ENCODE results near the gene ZNF423.
A peak's percentile ranks its signal among the peaks of the same experiment; 100 is the strongest.

The ZNF423 gene

DNA sequence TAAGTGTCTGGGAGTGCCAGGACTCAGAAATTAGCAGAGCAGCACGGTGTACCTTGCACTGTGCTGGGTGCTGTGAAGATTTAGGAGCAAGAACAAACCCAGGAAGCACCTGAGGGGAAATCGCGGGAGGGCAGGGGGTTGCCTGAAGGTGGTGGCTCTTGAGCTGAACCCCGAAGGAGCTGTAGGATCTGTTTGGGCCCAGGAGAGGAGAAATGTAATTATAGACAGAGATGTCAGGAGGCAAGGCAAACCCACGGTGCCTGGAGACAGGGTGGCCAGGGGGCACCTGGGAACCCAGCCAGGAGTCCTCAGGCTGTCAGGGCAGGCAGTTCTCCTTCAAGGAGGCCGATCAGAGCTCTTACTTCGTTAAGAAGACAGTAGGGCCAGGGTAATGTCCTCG lies 373.2 kb downstream of the ZNF423 start:
- DNase-seq = no peak

DNA sequence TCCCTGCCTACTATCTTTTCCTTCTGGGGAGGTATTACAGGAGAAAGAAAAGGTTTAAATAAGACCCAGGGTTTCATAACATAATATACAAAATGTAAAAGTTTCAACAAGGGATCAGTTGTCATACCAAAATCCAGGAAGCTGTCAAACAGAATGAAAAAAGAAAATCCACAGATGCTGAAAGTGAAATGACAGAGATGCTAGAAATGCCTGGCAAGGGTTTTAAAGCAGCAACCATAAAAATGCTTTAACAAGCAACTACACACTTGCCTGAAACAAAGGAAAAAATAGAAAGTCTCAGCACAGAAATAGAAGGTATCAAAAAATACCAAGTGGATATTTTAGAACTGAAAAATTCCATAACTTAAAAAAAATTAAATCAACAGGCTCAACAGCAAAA lies 377.3 kb downstream of the ZNF423 start:
- DNase-seq = no peak

DNA sequence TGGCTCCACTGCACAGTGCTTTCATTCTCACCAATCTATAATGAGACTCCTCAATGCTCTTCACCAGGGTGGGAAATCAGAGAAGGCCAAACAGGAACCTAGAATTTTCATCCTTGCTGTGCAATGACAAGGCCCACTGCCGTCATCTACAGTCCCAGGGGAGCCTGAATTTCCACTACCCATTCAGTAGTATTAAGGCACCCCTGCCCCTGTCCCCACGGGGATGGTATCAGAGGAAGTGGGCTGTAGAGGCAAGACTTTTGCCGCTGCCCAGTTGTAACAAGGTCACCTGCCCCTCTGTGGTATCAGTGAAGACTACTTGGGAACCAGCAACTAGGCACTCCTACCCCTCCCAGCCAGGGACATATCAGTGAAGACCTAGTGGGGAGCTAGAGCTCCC lies 377.8 kb downstream of the ZNF423 start:
- DNase-seq = no peak

DNA sequence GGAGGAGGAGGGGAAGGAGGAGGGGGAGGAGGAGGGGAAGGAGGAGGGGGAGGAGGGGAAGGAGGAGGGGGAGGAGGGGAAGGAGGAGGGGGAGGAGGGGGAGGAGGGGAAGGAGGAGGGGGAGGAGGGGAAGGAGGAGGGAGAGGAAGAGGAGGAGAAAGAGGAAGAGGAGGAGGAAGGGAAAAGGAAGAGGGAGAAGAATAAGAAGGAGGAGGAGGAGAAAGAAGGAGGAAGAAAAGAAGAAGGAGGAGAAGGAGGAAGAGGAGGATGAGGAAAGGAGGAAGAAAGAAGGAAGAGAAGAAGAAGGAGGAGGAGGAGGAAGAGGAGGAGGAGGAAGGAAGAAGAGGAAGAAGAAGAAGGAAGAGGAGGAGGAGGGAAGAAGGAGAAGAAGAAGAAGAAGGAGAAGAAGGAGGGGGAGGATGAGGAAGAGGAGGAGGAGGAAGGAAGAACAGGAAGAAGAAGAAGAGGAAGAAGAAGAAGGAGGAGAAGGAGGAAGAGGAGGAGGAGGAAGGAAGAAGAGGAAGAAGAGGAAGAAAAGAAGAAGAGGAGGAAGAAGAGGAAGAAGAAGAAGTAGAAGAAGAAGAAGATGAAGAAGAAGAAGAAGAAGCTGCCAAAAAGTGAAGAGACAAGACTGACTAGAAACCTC lies 378.5 kb downstream of the ZNF423 start:
- no peak for DNase-seq

DNA sequence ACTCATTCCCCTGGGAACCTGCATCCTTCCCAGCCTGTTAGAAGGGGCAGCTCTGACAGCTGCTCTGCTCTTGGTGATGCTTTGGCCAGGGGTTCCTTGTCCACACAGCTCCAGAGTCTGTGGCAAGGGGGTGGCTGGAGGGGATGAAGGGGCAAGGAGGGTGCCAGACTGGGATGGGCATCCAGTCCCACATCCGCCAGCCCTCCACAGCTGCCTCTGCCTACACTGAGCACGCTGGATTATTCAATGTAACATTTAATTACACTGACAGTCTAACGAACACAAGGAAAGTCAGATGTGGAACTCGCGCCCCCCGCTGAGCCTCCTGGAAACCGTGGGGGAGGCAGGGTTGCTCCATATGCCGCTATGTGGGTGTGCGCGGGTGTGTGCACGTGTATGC lies 381.2 kb downstream of the ZNF423 start:
- no peak for DNase-seq

DNA sequence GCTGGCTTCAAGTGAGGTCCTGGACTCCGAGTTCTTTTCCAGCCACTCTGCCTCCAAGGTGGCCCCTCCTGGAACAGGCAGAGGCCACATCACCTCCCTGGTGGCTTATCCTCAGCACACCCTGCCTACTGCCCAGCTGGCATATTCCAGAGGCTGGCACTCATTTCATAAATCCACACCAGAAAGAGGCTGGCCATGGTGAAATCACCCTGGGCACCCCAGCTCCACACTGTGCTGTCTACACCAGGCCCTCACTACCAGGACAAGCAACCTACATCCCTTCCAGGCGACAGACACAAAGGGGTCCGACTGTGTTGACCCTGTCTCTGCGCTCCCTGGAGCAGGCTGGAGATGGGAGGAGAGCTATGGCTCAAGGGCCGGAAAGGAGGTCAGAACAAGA lies 382.1 kb downstream of the ZNF423 start:
- no peak for DNase-seq

DNA sequence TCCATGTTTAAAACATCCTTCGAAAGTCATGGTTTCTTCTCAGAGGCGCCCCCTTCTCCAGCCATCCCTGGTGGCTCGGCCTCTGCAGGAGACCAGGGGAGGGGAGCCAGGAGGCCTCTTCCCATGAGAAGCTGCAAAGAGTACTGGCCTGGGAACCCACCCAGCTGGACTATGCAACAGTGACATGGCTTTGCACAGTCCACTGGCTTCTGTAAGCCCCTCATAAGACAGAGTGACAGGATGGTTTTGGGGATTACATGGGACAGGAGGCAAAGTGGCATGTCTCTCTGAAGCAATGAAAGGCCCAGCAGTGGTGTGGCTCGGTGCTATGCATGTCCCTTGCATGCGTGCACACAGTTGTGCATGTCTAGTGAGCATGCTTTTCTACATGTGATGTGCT lies 382.8 kb downstream of the ZNF423 start:
- DNase-seq = no peak

DNA sequence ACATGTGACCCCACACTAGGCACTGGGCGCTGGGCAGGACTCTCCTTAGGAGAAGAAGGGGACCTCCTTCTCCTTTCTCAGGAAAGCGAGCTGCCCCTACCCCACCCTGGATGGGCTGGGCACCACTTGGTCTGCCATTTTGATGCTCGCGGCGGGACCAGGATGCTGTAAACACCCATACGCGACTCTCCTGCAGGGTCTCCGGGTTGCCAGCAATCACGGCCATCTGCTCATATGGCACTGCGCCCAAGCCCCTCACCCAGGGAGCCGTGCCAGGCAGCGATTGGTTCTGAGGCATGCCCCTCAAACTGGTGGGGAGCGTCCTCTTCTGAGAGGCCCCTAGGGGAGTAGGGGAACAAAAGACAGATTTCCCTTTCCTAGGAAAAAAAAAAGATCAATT lies 383.3 kb downstream of the ZNF423 start:
- DNase-seq = no peak

DNA sequence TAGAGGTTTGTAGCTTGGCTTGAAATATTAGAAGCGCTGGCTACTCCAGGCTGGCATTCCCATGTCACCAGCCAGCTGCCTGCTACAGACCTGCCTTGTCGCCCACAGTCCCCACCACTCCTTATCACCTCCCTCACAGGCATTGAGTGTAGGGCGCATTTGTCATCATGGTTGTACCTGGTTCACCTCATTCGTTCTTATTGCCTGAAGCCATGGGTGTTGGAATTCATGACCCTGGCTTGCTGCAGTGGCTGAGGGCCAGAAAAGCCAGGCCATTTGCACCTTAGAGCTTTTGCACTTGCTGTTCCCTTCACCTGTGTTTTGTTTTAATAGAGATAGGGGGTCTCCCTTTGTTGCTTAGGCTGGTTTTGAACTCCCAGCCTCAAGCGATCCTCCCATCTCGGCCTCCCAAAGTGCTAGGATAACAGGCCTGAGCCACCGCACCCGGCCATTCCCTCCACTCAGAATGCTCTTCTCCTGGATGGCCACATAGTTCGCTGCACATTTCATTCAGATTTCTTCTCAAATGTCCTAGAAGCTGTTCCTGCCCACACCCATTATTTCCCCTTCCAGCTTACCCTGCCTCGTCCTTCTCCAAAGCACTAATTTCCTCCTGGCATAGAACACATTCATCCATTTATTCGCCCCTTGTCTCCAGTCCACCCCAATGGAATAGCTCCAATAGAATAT lies 384.7 kb downstream of the ZNF423 start:
- DNase-seq = no peak

DNA sequence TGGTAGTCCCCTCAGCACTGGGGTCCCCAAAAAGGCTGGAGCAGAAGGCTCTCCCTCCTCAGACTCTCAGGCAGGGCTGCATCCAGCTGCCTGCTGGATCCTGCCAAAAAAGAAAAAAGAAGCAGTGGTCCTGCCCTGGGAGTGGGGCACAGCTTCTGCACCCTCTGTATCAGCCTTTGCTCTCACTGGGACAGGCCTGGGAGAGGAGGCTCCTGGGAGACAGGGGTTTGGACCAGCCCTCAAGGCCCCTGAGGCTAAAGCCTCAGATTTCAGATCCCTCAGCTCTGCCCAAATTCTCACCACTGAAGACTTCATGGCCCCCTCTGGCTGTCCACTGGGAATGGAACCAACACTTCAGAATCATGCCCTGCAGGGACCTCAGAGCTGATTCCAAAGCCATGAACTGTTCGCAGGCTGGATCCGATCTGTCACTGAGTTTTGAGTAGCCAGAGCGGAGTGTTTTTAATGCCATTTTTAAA lies 385.4 kb downstream of the ZNF423 start:
- DNase-seq = no peak

DNA sequence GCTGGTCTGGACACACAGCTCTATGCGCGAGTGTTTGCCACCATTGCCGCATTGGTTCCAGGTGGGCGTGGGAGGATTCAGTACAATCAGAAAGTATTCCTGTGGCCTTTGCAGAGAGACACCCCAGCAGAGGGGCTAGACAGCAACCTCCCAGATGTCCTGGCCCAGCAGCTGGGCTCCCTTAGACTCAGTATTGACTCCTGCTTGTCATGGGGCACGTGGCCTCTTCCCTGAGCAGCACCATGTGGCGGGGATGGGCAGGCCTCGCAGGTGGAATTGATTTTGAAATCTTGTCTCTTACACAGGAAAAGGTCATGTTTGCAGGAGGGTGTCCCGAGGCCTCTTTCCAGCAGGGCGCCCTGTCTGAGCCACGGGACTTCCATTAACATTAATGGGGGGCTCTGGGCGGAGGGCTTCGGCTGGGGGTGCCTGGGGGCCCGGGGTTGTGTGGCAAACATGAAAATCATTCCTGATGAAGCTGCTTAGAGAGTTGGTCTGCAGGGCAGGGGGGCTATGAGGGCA lies 385.9 kb downstream of the ZNF423 start:
- DNase-seq = no peak

DNA sequence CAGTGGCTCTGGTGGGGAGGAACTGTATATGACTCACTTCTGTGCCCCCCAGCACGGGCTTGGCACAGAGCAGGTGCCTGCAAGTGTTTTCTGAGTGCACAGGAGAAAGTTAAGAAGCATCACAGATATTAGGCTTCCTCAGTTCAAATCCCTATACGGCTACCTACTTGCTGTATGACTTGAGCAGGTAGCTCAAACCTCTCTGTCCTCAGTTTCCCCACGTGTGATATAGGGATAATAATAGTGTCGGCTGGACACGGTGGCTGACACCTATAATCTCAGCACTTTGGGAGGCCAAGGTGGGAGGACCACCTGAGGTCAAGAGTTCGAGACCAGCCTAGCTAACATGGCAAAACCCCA lies 386.6 kb downstream of the ZNF423 start:
- no peak for DNase-seq

DNA sequence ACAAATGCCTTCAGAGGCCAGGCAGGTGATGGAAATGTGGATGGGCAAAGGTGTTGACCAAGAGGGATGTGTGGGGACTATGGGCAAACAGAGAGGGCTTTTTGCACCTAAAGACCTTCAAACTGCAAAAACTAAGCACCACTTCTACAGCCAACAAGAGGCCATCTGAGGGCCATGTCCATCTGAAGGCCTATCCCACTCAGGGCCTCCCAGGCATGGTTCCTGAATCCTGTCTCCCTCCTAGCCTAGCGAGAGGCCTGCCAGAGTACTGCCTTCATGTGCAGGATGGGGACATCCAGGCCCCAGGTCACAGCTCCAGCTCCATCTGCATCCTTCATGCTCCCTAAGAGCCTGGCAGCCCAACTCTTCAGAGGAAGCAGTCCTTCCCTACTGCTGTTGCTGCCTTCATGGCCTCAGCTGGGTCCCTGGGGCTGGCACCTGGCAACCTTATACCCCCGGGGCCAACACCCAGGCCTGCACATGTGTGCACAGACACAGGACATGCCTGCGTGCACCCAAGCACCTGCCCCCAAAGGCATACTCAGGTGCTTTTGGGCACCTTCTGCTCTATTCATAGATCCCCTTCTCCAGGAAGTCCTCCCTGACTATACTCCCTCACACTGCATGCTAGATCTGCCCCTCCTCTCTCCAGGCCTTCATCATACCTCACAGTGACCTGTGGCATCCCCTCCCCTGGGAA lies 387.2 kb downstream of the ZNF423 start:
- DNase-seq = no peak

DNA sequence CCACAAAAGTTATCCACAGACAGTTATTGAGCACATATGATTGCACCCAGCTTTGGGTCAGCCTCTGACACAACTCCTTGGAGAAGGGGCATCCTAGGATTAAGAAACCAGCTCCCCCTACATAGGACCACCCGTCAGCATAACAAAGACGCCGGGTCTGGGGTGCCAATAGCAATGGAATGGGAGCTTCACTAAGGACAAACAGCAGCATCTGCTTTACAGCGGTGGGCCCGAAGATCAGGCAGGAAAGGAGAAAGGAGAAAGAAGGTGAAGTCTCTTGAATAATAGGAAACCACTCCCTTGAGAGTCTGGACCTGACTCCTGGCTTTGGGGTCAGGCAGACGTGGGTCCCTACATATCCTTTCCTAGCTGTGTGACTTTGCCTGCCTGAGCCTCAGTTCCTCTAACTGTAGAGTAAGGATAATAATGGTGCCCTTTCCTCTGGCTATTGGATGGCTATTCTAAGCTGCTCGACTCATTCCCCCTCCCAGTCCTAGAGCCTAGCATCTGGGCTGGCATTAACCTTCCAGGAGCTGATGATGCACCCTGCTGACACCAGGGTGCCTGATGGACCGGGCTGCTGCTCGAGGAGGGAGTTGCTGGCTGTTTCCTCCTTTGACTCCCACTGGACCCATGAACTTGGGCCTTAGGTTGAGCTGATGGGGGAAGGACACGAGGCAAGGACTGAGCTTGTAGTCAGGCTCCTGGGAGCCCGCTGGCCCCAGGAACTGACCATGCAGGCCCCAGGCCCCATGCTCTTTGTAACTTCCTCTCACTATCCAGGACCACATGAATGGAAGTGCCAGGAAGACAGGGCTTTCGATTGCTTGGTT lies 388.2 kb downstream of the ZNF423 start:
- DNase-seq = no peak

DNA sequence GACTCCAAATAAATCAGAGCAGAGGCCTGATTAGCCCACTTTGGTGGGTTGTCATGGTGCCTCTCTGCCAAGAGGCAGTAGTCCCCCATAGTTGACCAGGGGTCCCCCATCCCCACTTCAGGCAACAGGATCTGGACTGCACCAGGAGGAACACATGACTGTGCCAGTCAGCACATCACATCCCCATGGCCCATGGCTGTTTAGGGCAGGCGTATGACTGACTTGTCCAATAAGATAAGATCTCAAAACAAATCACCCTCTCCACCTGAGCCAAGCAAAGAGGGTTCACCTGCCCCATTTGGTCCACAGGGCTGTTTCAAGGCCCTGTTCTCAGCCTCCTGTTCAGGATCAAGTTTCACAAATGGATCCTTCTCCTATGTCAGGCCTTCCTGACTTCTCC lies 389.0 kb downstream of the ZNF423 start:
- no peak for DNase-seq

DNA sequence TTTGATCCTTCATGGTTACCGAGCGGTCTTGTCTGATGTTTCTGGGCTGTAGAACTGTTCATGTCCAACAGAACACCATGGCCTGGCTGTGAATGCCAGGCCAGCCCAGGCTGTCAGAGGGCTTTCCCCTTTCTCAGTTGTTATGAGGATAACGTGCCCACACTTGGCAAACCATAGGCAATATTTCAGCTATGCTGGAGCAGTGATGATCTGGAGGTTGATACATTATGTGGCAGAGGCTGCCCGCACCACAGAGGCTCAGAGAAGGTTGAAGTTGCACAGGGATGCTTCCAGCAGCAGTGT lies 389.4 kb downstream of the ZNF423 start:
- DNase-seq = no peak

DNA sequence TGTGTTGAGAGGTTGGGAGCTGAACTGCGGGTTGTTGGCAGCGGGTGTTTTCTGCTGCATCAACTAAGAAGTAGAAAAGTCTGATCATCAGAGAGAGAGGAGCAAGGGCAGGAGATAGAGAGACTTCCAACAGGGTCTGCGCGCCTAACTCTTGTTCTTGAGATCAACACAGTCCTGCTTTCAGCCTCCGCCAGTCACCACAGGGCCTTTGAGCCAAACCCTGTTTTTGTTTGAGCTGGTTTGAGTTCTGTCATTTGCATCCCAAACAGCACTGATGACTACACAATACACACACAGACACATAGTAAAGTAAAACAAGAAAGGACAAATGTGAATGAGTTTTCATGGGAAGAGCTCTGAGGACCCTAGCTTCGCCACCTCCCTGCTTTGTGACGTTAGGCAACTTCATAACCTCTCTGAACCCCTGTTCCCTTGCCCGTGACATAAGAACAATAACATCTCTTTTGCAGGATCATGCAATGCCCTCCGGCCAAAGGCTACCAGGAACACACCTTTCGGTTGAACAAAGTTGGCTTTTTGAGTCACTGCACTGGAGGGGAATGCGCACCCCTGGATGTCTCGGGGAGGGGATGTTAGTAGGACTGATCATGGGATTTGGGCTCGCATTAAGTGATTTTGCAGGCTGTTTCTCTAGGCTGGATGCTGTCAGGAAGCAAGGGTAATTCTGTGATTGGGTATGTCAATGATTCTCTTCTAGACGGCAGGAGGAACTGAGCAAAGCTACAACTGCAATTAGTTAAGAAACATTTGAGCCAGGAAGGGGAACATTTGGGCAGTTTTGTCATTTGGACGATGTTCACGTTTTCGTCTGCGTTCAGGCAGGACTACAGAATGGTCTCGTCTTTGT lies 390.0 kb downstream of the ZNF423 start:
- no peak for DNase-seq

DNA sequence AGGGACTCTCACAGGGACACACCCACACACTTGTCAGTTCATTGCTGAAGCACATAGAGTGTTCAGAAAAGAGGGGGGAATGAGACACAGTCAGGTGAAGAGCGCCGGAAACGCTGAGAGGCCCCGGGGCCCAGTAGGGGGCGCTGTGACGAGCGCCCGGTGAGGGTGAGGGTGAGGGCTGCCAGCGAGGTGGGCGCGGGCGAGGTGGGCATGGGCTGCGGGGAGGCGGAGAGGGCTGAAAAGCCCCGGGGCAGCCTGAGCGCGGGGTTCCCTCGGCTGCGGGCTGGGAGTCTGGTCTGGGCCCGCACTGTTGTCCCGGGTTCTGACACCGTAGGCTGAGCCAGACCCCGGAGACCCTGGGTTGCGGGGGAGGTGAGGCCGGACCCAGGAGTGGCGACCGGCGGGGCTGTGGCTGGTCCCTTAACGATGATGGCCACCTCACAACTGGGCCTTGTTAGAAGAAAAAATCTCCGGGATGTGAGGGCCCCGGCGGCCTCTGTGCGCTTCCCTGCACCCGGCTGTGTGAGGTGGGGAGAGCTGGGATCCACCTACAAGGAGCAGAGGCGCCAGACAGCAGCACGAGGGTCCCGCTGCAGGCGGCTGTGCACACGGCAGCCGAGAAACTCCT lies 390.9 kb downstream of the ZNF423 start:
- no peak for DNase-seq

DNA sequence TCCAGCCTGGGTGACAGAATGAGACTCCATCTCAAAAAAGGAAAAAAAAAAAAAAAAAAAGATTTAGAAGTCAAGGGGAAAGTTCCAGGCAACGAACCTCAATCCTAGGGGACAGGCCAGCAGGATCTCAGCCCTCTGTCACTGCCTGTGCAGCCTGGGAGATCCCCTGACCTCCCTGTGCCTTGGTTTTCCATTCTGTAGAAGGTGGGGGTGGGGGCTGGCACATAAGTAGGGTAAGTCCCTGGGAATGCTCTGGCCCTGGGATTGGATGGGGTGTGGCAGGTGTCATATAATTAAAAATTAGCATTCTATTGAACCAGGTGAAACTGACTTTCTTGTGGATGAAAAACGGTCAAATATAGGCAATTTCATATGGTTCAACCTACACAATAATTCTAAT lies 391.8 kb downstream of the ZNF423 start:
- no peak for DNase-seq

DNA sequence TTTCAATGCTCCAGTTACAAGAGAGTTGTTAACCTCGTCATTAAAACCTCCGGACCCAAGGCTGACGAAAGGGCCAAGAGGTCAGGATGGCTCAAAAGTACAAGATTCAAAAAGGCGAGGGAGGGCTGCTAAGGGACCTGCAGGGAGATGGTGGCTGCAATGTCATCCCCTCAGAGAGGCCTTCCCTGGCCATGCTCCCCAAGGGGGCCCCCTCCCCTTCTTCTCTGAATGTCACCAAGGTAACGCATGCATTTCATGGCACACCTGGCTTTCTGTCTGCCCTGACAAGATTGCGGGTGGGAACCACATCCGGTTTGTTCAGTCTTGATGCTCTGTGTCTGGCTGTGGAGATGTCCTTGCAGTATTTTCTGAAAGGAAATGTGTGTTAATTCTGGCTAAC lies 392.4 kb downstream of the ZNF423 start:
- DNase-seq = peak; percentile 83

DNA sequence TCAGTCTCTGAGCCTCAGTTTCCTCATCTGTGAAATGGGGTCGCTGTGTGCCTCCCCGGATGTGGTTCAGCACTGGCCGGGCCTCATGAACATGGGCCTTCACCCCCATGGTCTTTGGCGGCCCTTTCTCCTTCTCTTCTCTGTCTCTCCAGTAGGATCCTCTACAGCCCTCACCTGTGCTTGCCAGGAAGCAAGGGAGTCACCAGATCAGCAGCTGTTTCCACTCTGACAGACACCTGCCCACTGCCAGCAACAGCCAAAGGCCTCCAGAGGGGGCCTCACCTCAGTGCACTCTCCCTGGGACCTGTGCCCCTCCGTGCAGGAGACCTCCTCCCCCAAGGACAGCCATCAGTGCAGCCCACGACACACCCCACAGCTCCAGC lies 392.9 kb downstream of the ZNF423 start:
- DNase-seq = no peak

Measured in CD4-positive, alpha-beta T cell treated with Interleukin-4 for 4 hours (primary cell).